K562 (cell line): ENCODE results near the gene NDUFAF3. TPM values are rescaled to one million over a fixed set of nuclear protein-coding genes. Genes with fewer than 3 reads are reported as not detected.

Source experiments
- ATF6 ChIP-seq: sonication (generic); formaldehyde crosslinking; IDR thresholded peaks from 2 replicates; pipeline ENCODE4 v1.4.0; 2020; ENCODE audit warnings: mild to moderate bottlenecking, missing genetic modification reagents
- CEBPB ChIP-seq: fragments of 450-650 bp; IDR thresholded peaks from 2 replicates; pipeline ENCODE4 v1.6.1; 2016; ENCODE audit warnings: missing genetic modification characterization, missing compliant biosample characterization
- JUN ChIP-seq, 2 experiments: sonication (generic) in 1 of 2; formaldehyde crosslinking in 1 of 2; IDR thresholded peaks; 2 replicates each; pipeline versions ENCODE4 v1.6.1 to v1.8.0; 2012 to 2022; ENCODE audit warnings: borderline replicate concordance in 2 of 2, mild to moderate bottlenecking in 2 of 2, improper control_type of control experiment in 1 of 2, low read depth in 1 of 2, low read length in 1 of 2, missing genetic modification reagents in 1 of 2
- KDM1A ChIP-seq, 2 experiments: fragments of 450-650 bp; IDR thresholded peaks; 2 replicates each; pipeline ENCODE4 v1.6.1; 2016; ENCODE audit warnings: mild to moderate bottlenecking in 2 of 2
- MLLT1 ChIP-seq, 2 experiments: fragments of 450-650 bp; IDR thresholded peaks; 2 replicates each; pipeline ENCODE4 v1.6.1; 2016
- NFRKB ChIP-seq: fragments of 450-650 bp; IDR thresholded peaks from 2 replicates; pipeline ENCODE4 v1.6.1; 2016; ENCODE audit warnings: low read depth
- RBM39 ChIP-seq: fragments of 200-400 bp; formaldehyde crosslinking; optimal IDR thresholded peaks from 2 replicates; pipeline ENCODE3; 2018; ENCODE audit warnings: low read depth, low read length
- RHOXF2B ChIP-seq: fragments of 250-450 bp; sonication (Bioruptor Pico); conservative IDR thresholded peaks from 2 replicates; pipeline ENCODE4 v1.5.1; 2021
- SP2 ChIP-seq: IDR thresholded peaks from 2 replicates; pipeline ENCODE4 v1.6.1; 2011; ENCODE audit warnings: mild to moderate bottlenecking, low read depth, low read length, moderate library complexity; ENCODE audit not compliant: poor library complexity, severe bottlenecking; ENCODE audit errors: extremely low read depth
- SRSF9 ChIP-seq: fragments of 200-400 bp; formaldehyde crosslinking; IDR thresholded peaks from 2 replicates; pipeline ENCODE4 v1.6.1; 2017; ENCODE audit warnings: low read depth, low read length, borderline replicate concordance
- TGIF2 ChIP-seq: sonication (generic); formaldehyde crosslinking; IDR thresholded peaks from 2 replicates; pipeline ENCODE4 v1.8.1; 2022; ENCODE audit warnings: mild to moderate bottlenecking, missing genetic modification reagents, moderate library complexity
- U2AF1 ChIP-seq: fragments of 200-400 bp; formaldehyde crosslinking; optimal IDR thresholded peaks from 2 replicates; pipeline ENCODE3; 2017; ENCODE audit warnings: mild to moderate bottlenecking, low read depth, low read length, moderate library complexity
- ZNF766 ChIP-seq: fragments of 200-800 bp; sonication (Bioruptor generic); conservative IDR thresholded peaks from 2 replicates; pipeline ENCODE4 v1.6.1; 2016; ENCODE audit warnings: missing genetic modification characterization, missing compliant biosample characterization
- polyA plus RNA-seq, 8 experiments: library from polyadenylated mRNA; depleted of rRNA in 4 of 8; stranded (reverse) in 5 of 8; unstranded in 3 of 8; fragments of >200 nt; fragmentation: Nextera tagmentation in 2 of 8; fragmentation: Illumina TruSeq in 1 of 8; extraction: Ambion mirVana in 2 of 8; extraction: Trizol in 1 of 8; gene quantifications; 2 replicates each; pipeline versions ENCODE4 v1.2.1 to v1.2.3, GENCODE V29; 2011 to 2014; ENCODE audit warnings: inconsistent platforms in 1 of 8, missing spikeins in 1 of 8
- total RNA-seq, 7 experiments: library from RNA; depleted of rRNA in 6 of 7; stranded (reverse); fragments of >200 nt in 6 of 7; fragmentation: Illumina TruSeq in 2 of 7; extraction: Trizol in 2 of 7; gene quantifications; 2 replicates each; pipeline versions ENCODE4 v1.2.1 to v1.2.3, GENCODE V29; 2011 to 2021; ENCODE audit warnings: low replicate concordance in 1 of 7
- TF ChIP-seq, protein P1 (sequence below): sonication (generic); formaldehyde crosslinking; IDR thresholded peaks from 2 replicates; pipeline ENCODE4 v1.8.1; 2023; ENCODE audit warnings: missing genetic modification reagents, mild to moderate bottlenecking, borderline replicate concordance
- TF ChIP-seq, protein P2 (sequence below): sonication (generic); IDR thresholded peaks from 2 replicates; pipeline ENCODE4 v1.6.1; 2016
- TF ChIP-seq, protein P3 (sequence below): fragments of 450-650 bp; IDR thresholded peaks from 2 replicates; pipeline ENCODE4 v1.6.1; 2016

NDUFAF3 gene
- total and polyA plus RNA-seq, 9 of the 15 experiments (the other 6 are each of a cell fraction or from before 2014, with no cell fraction given), result 17.0 to 127 (median 36.3) TPM

- TF ChIP-seq ATF6 (CRISPR knock-in tag) (no peak; the same call in 1 of the 2 replicates), TGIF2 (CRISPR knock-in tag) (no peak), MLLT1 (IDR thresholded peaks at IDR 0.05) (no peak), NFRKB (no peak), SP2 (no peak), CEBPB (peak; percentile 88), ZNF766 (CRISPR knock-in tag) (no peak), SRSF9 (no peak), JUN (IDR thresholded peaks at IDR 0.05; ENCODE audit: borderline replicate concordance, low read depth, low read length) (peak; percentile 72), JUN (CRISPR knock-in tag; IDR thresholded peaks at IDR 0.05; ENCODE audit: borderline replicate concordance) (no peak), RHOXF2B (CRISPR knock-in tag) (peak; percentile 50; the same call in 1 of the 2 replicates), U2AF1 (no peak), RBM39 (peak; percentile 42), KDM1A (IDR thresholded peaks at IDR 0.05) (no peak)
- TF ChIP-seq, protein P1, sequence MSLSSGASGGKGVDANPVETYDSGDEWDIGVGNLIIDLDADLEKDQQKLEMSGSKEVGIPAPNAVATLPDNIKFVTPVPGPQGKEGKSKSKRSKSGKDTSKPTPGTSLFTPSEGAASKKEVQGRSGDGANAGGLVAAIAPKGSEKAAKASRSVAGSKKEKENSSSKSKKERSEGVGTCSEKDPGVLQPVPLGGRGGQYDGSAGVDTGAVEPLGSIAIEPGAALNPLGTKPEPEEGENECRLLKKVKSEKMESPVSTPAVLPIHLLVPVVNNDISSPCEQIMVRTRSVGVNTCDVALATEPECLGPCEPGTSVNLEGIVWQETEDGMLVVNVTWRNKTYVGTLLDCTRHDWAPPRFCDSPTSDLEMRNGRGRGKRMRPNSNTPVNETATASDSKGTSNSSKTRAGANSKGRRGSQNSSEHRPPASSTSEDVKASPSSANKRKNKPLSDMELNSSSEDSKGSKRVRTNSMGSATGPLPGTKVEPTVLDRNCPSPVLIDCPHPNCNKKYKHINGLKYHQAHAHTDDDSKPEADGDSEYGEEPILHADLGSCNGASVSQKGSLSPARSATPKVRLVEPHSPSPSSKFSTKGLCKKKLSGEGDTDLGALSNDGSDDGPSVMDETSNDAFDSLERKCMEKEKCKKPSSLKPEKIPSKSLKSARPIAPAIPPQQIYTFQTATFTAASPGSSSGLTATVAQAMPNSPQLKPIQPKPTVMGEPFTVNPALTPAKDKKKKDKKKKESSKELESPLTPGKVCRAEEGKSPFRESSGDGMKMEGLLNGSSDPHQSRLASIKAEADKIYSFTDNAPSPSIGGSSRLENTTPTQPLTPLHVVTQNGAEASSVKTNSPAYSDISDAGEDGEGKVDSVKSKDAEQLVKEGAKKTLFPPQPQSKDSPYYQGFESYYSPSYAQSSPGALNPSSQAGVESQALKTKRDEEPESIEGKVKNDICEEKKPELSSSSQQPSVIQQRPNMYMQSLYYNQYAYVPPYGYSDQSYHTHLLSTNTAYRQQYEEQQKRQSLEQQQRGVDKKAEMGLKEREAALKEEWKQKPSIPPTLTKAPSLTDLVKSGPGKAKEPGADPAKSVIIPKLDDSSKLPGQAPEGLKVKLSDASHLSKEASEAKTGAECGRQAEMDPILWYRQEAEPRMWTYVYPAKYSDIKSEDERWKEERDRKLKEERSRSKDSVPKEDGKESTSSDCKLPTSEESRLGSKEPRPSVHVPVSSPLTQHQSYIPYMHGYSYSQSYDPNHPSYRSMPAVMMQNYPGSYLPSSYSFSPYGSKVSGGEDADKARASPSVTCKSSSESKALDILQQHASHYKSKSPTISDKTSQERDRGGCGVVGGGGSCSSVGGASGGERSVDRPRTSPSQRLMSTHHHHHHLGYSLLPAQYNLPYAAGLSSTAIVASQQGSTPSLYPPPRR (CRISPR knock-in tag), result no peak
- TF ChIP-seq, protein P2, sequence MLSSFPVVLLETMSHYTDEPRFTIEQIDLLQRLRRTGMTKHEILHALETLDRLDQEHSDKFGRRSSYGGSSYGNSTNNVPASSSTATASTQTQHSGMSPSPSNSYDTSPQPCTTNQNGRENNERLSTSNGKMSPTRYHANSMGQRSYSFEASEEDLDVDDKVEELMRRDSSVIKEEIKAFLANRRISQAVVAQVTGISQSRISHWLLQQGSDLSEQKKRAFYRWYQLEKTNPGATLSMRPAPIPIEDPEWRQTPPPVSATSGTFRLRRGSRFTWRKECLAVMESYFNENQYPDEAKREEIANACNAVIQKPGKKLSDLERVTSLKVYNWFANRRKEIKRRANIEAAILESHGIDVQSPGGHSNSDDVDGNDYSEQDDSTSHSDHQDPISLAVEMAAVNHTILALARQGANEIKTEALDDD, result no peak
- TF ChIP-seq, protein P3, sequence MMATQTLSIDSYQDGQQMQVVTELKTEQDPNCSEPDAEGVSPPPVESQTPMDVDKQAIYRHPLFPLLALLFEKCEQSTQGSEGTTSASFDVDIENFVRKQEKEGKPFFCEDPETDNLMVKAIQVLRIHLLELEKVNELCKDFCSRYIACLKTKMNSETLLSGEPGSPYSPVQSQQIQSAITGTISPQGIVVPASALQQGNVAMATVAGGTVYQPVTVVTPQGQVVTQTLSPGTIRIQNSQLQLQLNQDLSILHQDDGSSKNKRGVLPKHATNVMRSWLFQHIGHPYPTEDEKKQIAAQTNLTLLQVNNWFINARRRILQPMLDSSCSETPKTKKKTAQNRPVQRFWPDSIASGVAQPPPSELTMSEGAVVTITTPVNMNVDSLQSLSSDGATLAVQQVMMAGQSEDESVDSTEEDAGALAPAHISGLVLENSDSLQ, result peak; percentile 54
These were observed 7.0 kb downstream of the NDUFAF3 start, which contains the start of gene IMPDH2 (continued) for GRCh38 chr3:49028673-49029562.
